Muscle of leg (tissue), 11 donors: ENCODE data around the gene ARHGEF25. TPM values are rescaled to one million over a fixed set of nuclear protein-coding genes. Genes with fewer than 3 reads are reported as not detected.

Experiments
- DNase-seq: peaks from one replicate; pipeline ENCODE4 v3.0.0; 2013
- H3K27ac ChIP-seq: one replicate; pipeline ENCODE4 v1.5.1; 2013; ENCODE audit warnings: mild to moderate bottlenecking, low read length, control low read depth
- H3K27me3 ChIP-seq: one replicate; pipeline ENCODE4 v1.6.1; 2013; ENCODE audit warnings: low read length; ENCODE audit not compliant: control insufficient read depth, insufficient read depth
- H3K36me3 ChIP-seq: one replicate; pipeline ENCODE4 v1.6.1; 2013; ENCODE audit warnings: low read length; ENCODE audit not compliant: control insufficient read depth, insufficient read depth
- H3K4me1 ChIP-seq: one replicate; pipeline ENCODE4 v1.6.1; 2013; ENCODE audit warnings: low read length; ENCODE audit not compliant: control insufficient read depth, insufficient read depth
- H3K4me3 ChIP-seq: one replicate; pipeline ENCODE4 v1.5.1; 2013; ENCODE audit warnings: low read length, control low read depth
- H3K9me3 ChIP-seq: replicated peaks from 2 replicates; pipeline ENCODE4 v1.6.1; 2013; ENCODE audit warnings: low read depth, low read length; ENCODE audit not compliant: control insufficient read depth
- WGBS: methylation state at CpG from one replicate; pipeline ENCODE4 v1.1.5; 2013; ENCODE audit warnings: missing lambda C conversion rate; ENCODE audit not compliant: insufficient coverage; 5-methylcytosine and 5-hydroxymethylcytosine counted together
- polyA plus RNA-seq, 8 donors: library from polyadenylated mRNA; unstranded; fragments of 120-200 nt; gene quantifications; one replicate each; pipeline versions ENCODE4 v1.2.1 to v1.2.3, GENCODE V29; 2013; ENCODE audit warnings: inconsistent platforms in 1 of 8, low replicate concordance in 1 of 8; ENCODE audit not compliant: insufficient read length in 8 of 8, insufficient read depth in 1 of 8
- total RNA-seq: library from RNA; stranded (reverse); fragments of 120-200 nt; gene quantifications from one replicate; pipeline ENCODE4 v1.2.4, GENCODE V29; 2013

Gene ARHGEF25
- total and polyA plus RNA-seq, 9 donors = 32.3 to 51.2 (median 40.2) TPM

- Histone ChIP-seq H3K36me3 (no peaks in the 10 kb centered on the region), H3K27me3 (peaks cover 12% of the 10 kb centered on the region), H3K9me3 (no peaks in the 10 kb centered on the region), H3K4me3 (no peak overlapping the region), H3K27ac (no peak overlapping the region), H3K4me1 (no peaks in the 10 kb centered on the region)
- no peak for DNase-seq
- WGBS = 80% methylated on average over 10 of the region's 12 CpGs
Measured at GRCh38 chr12:57575771-57576612, 35.2 kb upstream of the ARHGEF25 start.

DNA sequence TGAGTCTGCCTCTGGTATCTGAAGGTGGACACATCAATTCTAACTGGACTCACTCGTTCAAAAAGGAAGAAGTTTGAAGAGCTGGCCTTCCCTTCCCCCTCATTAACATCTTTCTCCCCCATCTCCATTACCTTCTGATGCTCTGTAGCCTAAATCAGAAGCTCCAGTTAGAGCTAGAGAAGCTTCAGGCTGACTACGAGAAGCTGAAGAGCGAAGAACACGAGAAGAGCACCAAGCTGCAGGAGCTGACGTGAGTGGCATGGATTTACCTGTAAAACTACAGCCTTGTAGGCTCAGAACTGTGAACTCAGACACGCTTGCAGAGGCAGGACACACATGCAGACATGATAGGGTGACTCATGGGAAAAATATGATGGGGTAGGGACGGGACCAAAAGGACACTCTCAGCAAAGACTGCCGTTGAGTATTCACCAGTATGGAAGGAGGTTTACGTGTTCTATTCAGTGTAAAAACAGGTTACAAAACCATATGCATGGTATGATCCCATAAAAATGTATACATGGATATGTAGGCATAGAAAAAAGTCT lies 34.5 kb upstream of the ARHGEF25 start:
- Histone ChIP-seq H3K4me1 (no peaks in the 10 kb centered on the region), H3K27me3 (peaks cover 15% of the 10 kb centered on the region), H3K4me3 (no peak overlapping the region), H3K27ac (no peak overlapping the region), H3K9me3 (no peaks in the 10 kb centered on the region), H3K36me3 (no peaks in the 10 kb centered on the region)
- 79% methylated on average over 8 of the region's 9 CpGs for WGBS
- no peak for DNase-seq

DNA sequence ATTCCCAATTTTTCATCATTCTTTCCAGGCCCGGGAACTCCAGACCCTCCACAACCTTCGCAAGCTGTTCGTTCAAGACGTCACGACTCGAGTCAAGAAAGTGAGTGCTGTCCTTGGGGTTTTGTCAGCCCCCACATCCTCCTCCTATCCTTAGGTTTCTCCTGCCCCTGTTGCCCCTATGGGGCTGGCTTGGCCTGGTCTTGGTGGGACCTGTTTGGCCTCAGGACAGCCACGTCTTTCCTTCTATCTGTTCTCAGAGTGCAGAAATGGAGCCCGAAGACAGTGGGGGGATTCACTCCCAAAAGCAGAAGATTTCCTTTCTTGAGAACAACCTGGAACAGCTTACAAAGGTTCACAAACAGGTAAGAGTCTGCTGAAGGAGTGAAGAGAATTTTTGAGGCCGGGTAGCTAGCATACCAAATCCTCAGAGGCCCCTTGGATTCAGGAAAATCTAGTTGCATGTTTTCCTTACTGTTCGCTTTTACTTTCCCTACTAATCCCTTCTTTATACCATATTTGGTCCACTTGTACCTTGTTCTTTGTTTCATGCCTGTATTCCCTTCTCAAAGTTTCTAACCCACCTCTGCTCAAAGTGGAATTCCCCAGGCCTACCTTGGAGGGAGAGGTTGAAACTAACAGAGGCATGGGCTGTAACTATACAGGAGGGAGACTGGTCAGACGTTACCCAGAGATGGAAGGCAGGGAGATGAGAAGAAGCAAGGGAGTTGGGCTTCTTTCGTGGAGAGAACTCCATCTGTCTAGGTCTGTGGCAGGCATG lies 33.1 kb upstream of the ARHGEF25 start:
- H3K9me3 ChIP-seq = no peaks in the 10 kb centered on the region
- peaks cover 26% of the 10 kb centered on the region for H3K27me3 ChIP-seq
- H3K4me3 ChIP-seq = no peak overlapping the region
- no peaks in the 10 kb centered on the region for H3K36me3 ChIP-seq
- WGBS = 79% methylated on average over 9 of the region's 12 CpGs
- H3K4me1 ChIP-seq = no peaks in the 10 kb centered on the region
- DNase-seq = no peak
- H3K27ac ChIP-seq = no peak overlapping the region

DNA sequence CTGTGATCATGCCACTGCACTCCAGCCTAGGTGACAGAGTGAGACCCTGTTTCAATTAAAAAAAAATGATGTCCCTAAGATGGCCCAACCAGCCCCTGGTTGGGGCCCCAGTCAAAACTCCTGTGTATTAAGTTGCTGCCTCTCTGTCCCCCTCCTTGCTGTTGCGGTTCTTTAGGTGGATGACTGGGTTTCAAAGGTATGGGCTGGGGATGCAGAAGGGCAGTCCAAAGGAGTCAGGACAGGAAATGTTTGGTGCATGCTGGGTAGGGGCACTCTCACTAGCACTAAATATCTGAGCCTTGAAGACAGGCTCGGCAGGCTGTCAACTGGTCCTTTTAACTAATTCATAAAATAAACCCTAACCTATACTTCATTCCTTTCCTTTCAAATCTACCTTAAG lies 32.2 kb upstream of the ARHGEF25 start:
- no peak overlapping the region for H3K27ac ChIP-seq
- no peak overlapping the region for H3K4me3 ChIP-seq
- peaks cover 28% of the 10 kb centered on the region for H3K27me3 ChIP-seq
- no peaks in the 10 kb centered on the region for H3K36me3 ChIP-seq
- WGBS = 45% methylated on average over 1 of the region's 2 CpGs
- no peaks in the 10 kb centered on the region for H3K9me3 ChIP-seq
- peaks cover 4% of the 10 kb centered on the region for H3K4me1 ChIP-seq
- DNase-seq = no peak

GRCh38 chr12:57579677-57580465 lies 31.4 kb upstream of the ARHGEF25 start:
- Histone ChIP-seq H3K9me3 (no peaks in the 10 kb centered on the region), H3K4me3 (no peak overlapping the region), H3K36me3 (no peaks in the 10 kb centered on the region), H3K4me1 (peaks cover 4% of the 10 kb centered on the region), H3K27me3 (peaks cover 30% of the 10 kb centered on the region), H3K27ac (no peak overlapping the region)
- WGBS = 84% methylated on average over 2 of the region's 8 CpGs
- DNase-seq = no peak

DNA sequence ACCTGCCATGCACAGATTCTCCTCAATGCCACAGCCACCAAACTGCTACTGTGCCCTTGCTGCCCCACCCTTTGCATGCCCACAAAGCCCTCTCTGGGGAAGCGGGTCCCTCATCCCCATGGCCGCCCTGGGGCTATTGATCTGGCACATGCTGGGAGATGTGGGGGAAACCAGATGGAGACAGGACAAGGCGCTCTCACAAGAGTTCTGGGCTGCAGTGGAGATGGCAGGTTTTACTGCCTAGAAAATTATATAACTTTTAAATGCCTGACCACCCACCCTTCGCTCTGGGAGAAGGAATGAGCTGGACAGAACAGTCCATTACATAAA lies 30.8 kb upstream of the ARHGEF25 start:
- no peak overlapping the region for H3K4me3 ChIP-seq
- peaks cover 36% of the 10 kb centered on the region for H3K27me3 ChIP-seq
- H3K27ac ChIP-seq = no peak overlapping the region
- H3K36me3 ChIP-seq = no peaks in the 10 kb centered on the region
- no peaks in the 10 kb centered on the region for H3K9me3 ChIP-seq
- no CpG with 5 or more reads among the region's 4 CpGs for WGBS
- no peak for DNase-seq
- H3K4me1 ChIP-seq = peaks cover 4% of the 10 kb centered on the region

DNA sequence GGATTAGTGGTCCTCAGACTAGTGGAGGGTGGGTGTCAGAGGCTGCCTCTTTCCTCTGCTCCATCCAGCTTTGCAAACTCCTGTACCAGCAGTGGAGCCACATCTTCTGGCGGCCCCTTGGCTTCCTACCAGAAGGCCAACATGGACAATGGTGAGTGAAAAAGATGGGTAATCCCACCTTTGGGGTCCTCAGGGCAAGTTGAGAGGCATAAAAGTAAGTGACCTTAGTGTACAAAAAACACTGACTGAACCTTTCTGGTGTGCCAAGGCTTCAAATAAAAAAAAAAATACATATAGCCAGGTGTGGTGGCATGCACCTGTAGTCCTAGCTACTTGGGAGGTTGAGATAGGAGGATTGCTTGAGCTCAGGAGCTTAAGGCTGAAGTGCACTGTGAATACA lies 29.4 kb upstream of the ARHGEF25 start:
- WGBS = 83% methylated on average over 1 of the region's 1 CpG
- H3K36me3 ChIP-seq = no peaks in the 10 kb centered on the region
- no peaks in the 10 kb centered on the region for H3K9me3 ChIP-seq
- H3K27ac ChIP-seq = no peak overlapping the region
- no peak overlapping the region for H3K4me3 ChIP-seq
- no peak for DNase-seq
- peaks cover 4% of the 10 kb centered on the region for H3K4me1 ChIP-seq
- peaks cover 39% of the 10 kb centered on the region for H3K27me3 ChIP-seq

DNA sequence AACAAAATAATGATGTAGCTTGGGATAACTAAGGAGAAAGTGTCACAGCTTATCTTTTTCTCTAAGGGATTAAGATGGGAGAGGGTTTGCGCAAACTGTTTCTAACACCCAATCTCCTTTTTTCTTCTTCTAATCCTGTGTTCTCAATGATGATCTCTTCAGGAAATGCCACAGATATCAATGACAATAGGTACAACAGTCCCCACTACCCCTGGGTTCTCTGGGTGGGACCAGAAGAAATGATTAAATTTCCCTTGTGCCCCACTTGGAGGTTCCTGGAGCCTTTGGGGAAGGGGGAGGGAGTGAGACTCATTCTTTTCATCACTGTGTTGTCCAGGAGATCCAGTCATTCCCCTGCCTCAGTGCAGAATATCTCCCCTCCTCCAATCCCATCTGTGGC lies 28.8 kb upstream of the ARHGEF25 start:
- WGBS = no CpG with 5 or more reads among the region's 1 CpG
- H3K9me3 ChIP-seq = no peaks in the 10 kb centered on the region
- H3K4me3 ChIP-seq = no peak overlapping the region
- H3K4me1 ChIP-seq = peaks cover 4% of the 10 kb centered on the region
- DNase-seq = no peak
- H3K36me3 ChIP-seq = no peaks in the 10 kb centered on the region
- H3K27ac ChIP-seq = no peak overlapping the region
- H3K27me3 ChIP-seq = peaks cover 43% of the 10 kb centered on the region

DNA sequence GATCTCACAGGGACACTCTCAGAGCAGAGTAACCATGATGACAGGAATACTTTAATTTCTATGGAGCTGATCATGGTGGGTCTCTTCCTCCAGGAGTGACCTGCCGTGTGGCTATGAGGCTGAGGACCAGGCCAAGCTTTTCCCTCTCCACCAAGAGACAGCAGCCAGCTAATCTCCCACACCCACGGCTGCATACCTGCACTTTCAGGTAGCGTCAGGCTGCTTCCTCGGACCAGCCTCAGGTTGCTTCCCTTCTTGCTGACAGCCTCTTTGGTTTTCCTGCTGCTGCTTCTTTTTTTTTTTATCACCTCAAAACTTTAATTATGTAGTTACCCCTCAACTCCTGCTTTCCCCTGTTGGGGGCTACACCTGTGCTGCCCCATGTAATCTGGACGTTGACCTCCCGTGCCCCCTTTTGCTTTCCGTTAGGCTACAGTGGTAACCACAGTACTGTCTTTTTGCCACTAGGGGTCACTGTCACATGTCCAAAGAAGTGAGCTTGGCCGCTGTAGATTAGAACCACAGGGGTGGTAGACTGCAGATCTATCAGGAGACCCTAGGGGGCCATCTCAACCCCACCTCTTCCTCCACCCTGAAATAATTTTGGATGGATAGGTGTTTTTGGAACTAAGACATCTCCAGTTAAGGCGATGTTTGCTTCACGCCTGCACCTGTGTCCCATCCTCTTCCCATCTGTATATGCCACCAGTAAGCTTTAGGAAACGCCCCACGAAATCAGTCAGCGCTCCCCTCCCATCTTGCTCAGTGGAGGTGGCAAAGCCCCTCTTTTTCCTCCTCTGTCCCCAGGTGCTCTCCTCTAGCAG lies 28.0 kb upstream of the ARHGEF25 start:
- H3K4me3 ChIP-seq = no peak overlapping the region
- no peaks in the 10 kb centered on the region for H3K36me3 ChIP-seq
- peaks cover 46% of the 10 kb centered on the region for H3K27me3 ChIP-seq
- no peaks in the 10 kb centered on the region for H3K9me3 ChIP-seq
- DNase-seq = peak; percentile 87
- H3K4me1 ChIP-seq = peaks cover 4% of the 10 kb centered on the region
- no peak overlapping the region for H3K27ac ChIP-seq
- whole genome bisulfite sequencing = 56% methylated on average over 11 of the region's 13 CpGs
